ENCODE results near the gene MON2.

MON2 gene

GRCh38 chr12:62472472-62472871, 5.8 kb downstream of the MON2 start:
- Histone ChIP-seq H3K9me3 (ENCODE audit: control insufficient read depth, low read length) (no peaks in the 10 kb centered on the region), H2AK5ac (ENCODE audit: low read length, severe bottlenecking) (no peak overlapping the region), H3K4me1 (ENCODE audit: control insufficient read depth, insufficient read depth, low read depth, low read length) (peaks cover 7% of the 10 kb centered on the region), H3K79me1 (replicated peaks; ENCODE audit: low read length, poor library complexity, severe bottlenecking) (peaks cover 16% of the 10 kb centered on the region), H3K23ac (ENCODE audit: low read length in 2 of 2) (no peak overlapping the region), H3K27me3 (ENCODE audit: control insufficient read depth in 1 of 2, insufficient read depth in 1 of 2, low read length in 2 of 2) (no peaks in the 10 kb centered on the region), H2BK15ac (ENCODE audit: low read depth, poor library complexity, severe bottlenecking) (no peak overlapping the region), H3K18ac (ENCODE audit: low read depth in 1 of 2, low read length in 2 of 2) (no peak overlapping the region), H4K8ac (ENCODE audit: low read length) (no peak overlapping the region), H3K4ac (ENCODE audit: low read depth in 1 of 2, low read length in 2 of 2) (no peak overlapping the region), H3K27ac (ENCODE audit: low read length, poor library complexity, severe bottlenecking) (no peak overlapping the region), H3K36me3 (ENCODE audit: control insufficient read depth in 1 of 2, insufficient read depth in 2 of 2, low read depth in 1 of 2, low read length in 2 of 2) (peaks cover 0 to 18% of the 10 kb centered on the region in 2 experiments), H3K9ac (ENCODE audit: low read length) (no peak overlapping the region), H3K4me2 (ENCODE audit: low read length, poor library complexity, severe bottlenecking) (no peak overlapping the region), H2AFZ (ENCODE audit: low read depth, low read length) (no peak overlapping the region), H3K4me3 (ENCODE audit: insufficient read depth in 1 of 2, low read depth in 1 of 2, low read length in 2 of 2) (no peak overlapping the region), H3K14ac (ENCODE audit: low read length in 2 of 2) (no peak overlapping the region), H2BK5ac (ENCODE audit: low read depth, low read length, poor library complexity, severe bottlenecking) (no peak overlapping the region), H2BK120ac (ENCODE audit: low read depth, low read length) (no peak overlapping the region), H2BK12ac (ENCODE audit: low read length in 2 of 2) (no peak overlapping the region), H4K91ac (ENCODE audit: low read length) (no peak overlapping the region)
- 50% methylated on average over 2 of the region's 3 CpGs for WGBS
- no peak for DNase-seq

GRCh38 chr12:62481843-62482540, 15.4 kb downstream of the MON2 start:
- H3K27ac ChIP-seq (ENCODE audit: low read length, poor library complexity, severe bottlenecking), result no peak overlapping the region
- H2BK15ac ChIP-seq (ENCODE audit: low read depth, poor library complexity, severe bottlenecking), result no peak overlapping the region
- H3K14ac ChIP-seq (ENCODE audit: low read length in 2 of 2), result no peak overlapping the region
- H3K9ac ChIP-seq (ENCODE audit: low read length), result no peak overlapping the region
- no peak overlapping the region for H2AK5ac ChIP-seq (ENCODE audit: low read length, severe bottlenecking)
- peaks cover 19% of the 10 kb centered on the region for H3K79me1 ChIP-seq (replicated peaks; ENCODE audit: low read length, poor library complexity, severe bottlenecking)
- H3K36me3 ChIP-seq (ENCODE audit: control insufficient read depth in 1 of 2, insufficient read depth in 2 of 2, low read depth in 1 of 2, low read length in 2 of 2), result peaks cover 0 to 36% of the 10 kb centered on the region in 2 experiments
- H3K23ac ChIP-seq (ENCODE audit: low read length in 2 of 2), result no peak overlapping the region
- no peak for DNase-seq
- no peak overlapping the region for H2AFZ ChIP-seq (ENCODE audit: low read depth, low read length)
- H3K18ac ChIP-seq (ENCODE audit: low read depth in 1 of 2, low read length in 2 of 2), result no peak overlapping the region
- H2BK12ac ChIP-seq (ENCODE audit: low read length in 2 of 2), result no peak overlapping the region
- H3K27me3 ChIP-seq (ENCODE audit: control insufficient read depth in 1 of 2, insufficient read depth in 1 of 2, low read length in 2 of 2), result no peaks in the 10 kb centered on the region
- H2BK120ac ChIP-seq (ENCODE audit: low read depth, low read length), result no peak overlapping the region
- no peak overlapping the region for H4K8ac ChIP-seq (ENCODE audit: low read length)
- H3K4me3 ChIP-seq (ENCODE audit: insufficient read depth in 1 of 2, low read depth in 1 of 2, low read length in 2 of 2), result no peak overlapping the region
- H4K91ac ChIP-seq (ENCODE audit: low read length), result no peak overlapping the region
- H3K4me1 ChIP-seq (ENCODE audit: control insufficient read depth, insufficient read depth, low read depth, low read length), result no peaks in the 10 kb centered on the region
- H3K4me2 ChIP-seq (ENCODE audit: low read length, poor library complexity, severe bottlenecking), result no peak overlapping the region
- H3K9me3 ChIP-seq (ENCODE audit: control insufficient read depth, low read length), result no peaks in the 10 kb centered on the region
- no peak overlapping the region for H2BK5ac ChIP-seq (ENCODE audit: low read depth, low read length, poor library complexity, severe bottlenecking)
- H3K4ac ChIP-seq (ENCODE audit: low read depth in 1 of 2, low read length in 2 of 2), result no peak overlapping the region
- 74% methylated on average over 4 of the region's 4 CpGs for WGBS

- peaks cover 18% of the 10 kb centered on the region for H3K79me1 ChIP-seq (replicated peaks; ENCODE audit: low read length, poor library complexity, severe bottlenecking)
- H2BK5ac ChIP-seq (ENCODE audit: low read depth, low read length, poor library complexity, severe bottlenecking), result no peak overlapping the region
- no peak overlapping the region for H2BK15ac ChIP-seq (ENCODE audit: low read depth, poor library complexity, severe bottlenecking)
- H4K91ac ChIP-seq (ENCODE audit: low read length), result no peak overlapping the region
- no peak overlapping the region for H2AFZ ChIP-seq (ENCODE audit: low read depth, low read length)
- no peak overlapping the region for H2BK120ac ChIP-seq (ENCODE audit: low read depth, low read length)
- peaks cover 0 to 33% of the 10 kb centered on the region in 2 experiments for H3K36me3 ChIP-seq (ENCODE audit: control insufficient read depth in 1 of 2, insufficient read depth in 2 of 2, low read depth in 1 of 2, low read length in 2 of 2)
- no peak overlapping the region for H3K23ac ChIP-seq (ENCODE audit: low read length in 2 of 2)
- H3K18ac ChIP-seq (ENCODE audit: low read depth in 1 of 2, low read length in 2 of 2), result no peak overlapping the region
- no peak overlapping the region for H2BK12ac ChIP-seq (ENCODE audit: low read length in 2 of 2)
- no peak overlapping the region for H3K4ac ChIP-seq (ENCODE audit: low read depth in 1 of 2, low read length in 2 of 2)
- DNase-seq, result no peak
- H3K27ac ChIP-seq (ENCODE audit: low read length, poor library complexity, severe bottlenecking), result no peak overlapping the region
- no peak overlapping the region for H3K14ac ChIP-seq (ENCODE audit: low read length in 2 of 2)
- no peak overlapping the region for H3K4me2 ChIP-seq (ENCODE audit: low read length, poor library complexity, severe bottlenecking)
- no peaks in the 10 kb centered on the region for H3K9me3 ChIP-seq (ENCODE audit: control insufficient read depth, low read length)
- H2AK5ac ChIP-seq (ENCODE audit: low read length, severe bottlenecking), result no peak overlapping the region
- 100% methylated on average over 2 of the region's 3 CpGs for WGBS
- H3K27me3 ChIP-seq (ENCODE audit: control insufficient read depth in 1 of 2, insufficient read depth in 1 of 2, low read length in 2 of 2), result no peaks in the 10 kb centered on the region
- no peak overlapping the region for H4K8ac ChIP-seq (ENCODE audit: low read length)
- H3K9ac ChIP-seq (ENCODE audit: low read length), result no peak overlapping the region
- H3K4me3 ChIP-seq (ENCODE audit: insufficient read depth in 1 of 2, low read depth in 1 of 2, low read length in 2 of 2), result no peak overlapping the region
- no peaks in the 10 kb centered on the region for H3K4me1 ChIP-seq (ENCODE audit: control insufficient read depth, insufficient read depth, low read depth, low read length)
Measured at GRCh38 chr12:62482769-62483168, 16.1 kb downstream of the MON2 start.

GRCh38 chr12:62484233-62484632, 17.6 kb downstream of the MON2 start:
- no peak overlapping the region for H2BK15ac ChIP-seq (ENCODE audit: low read depth, poor library complexity, severe bottlenecking)
- H3K4ac ChIP-seq (ENCODE audit: low read depth in 1 of 2, low read length in 2 of 2), result no peak overlapping the region
- no peak overlapping the region for H3K23ac ChIP-seq (ENCODE audit: low read length in 2 of 2)
- H3K4me3 ChIP-seq (ENCODE audit: insufficient read depth in 1 of 2, low read depth in 1 of 2, low read length in 2 of 2), result no peak overlapping the region
- H3K14ac ChIP-seq (ENCODE audit: low read length in 2 of 2), result no peak overlapping the region
- H3K27me3 ChIP-seq (ENCODE audit: control insufficient read depth in 1 of 2, insufficient read depth in 1 of 2, low read length in 2 of 2), result no peaks in the 10 kb centered on the region
- WGBS, result 100% methylated on average over 1 of the region's 2 CpGs
- peaks cover 20% of the 10 kb centered on the region for H3K79me1 ChIP-seq (replicated peaks; ENCODE audit: low read length, poor library complexity, severe bottlenecking)
- no peak overlapping the region for H2BK5ac ChIP-seq (ENCODE audit: low read depth, low read length, poor library complexity, severe bottlenecking)
- H3K9ac ChIP-seq (ENCODE audit: low read length), result peak overlapping the region; percentile 0
- no peaks in the 10 kb centered on the region for H3K4me1 ChIP-seq (ENCODE audit: control insufficient read depth, insufficient read depth, low read depth, low read length)
- H3K9me3 ChIP-seq (ENCODE audit: control insufficient read depth, low read length), result no peaks in the 10 kb centered on the region
- H3K18ac ChIP-seq (ENCODE audit: low read depth in 1 of 2, low read length in 2 of 2), result no peak overlapping the region
- H3K36me3 ChIP-seq (ENCODE audit: control insufficient read depth in 1 of 2, insufficient read depth in 2 of 2, low read depth in 1 of 2, low read length in 2 of 2), result peaks cover 0 to 25% of the 10 kb centered on the region in 2 experiments
- H4K8ac ChIP-seq (ENCODE audit: low read length), result no peak overlapping the region
- H3K4me2 ChIP-seq (ENCODE audit: low read length, poor library complexity, severe bottlenecking), result no peak overlapping the region
- no peak overlapping the region for H2AK5ac ChIP-seq (ENCODE audit: low read length, severe bottlenecking)
- no peak overlapping the region for H2BK12ac ChIP-seq (ENCODE audit: low read length in 2 of 2)
- no peak overlapping the region for H3K27ac ChIP-seq (ENCODE audit: low read length, poor library complexity, severe bottlenecking)
- H4K91ac ChIP-seq (ENCODE audit: low read length), result no peak overlapping the region
- H2AFZ ChIP-seq (ENCODE audit: low read depth, low read length), result no peak overlapping the region
- H2BK120ac ChIP-seq (ENCODE audit: low read depth, low read length), result no peak overlapping the region
- DNase-seq, result no peak

All from mesenchymal stem cell (in vitro differentiated cells and primary cell).